ENCODE measurements around the gene MAMDC4.
A peak's percentile ranks its signal among the peaks of the same experiment; 100 is the strongest.
"Not testable (repeated sequence)": the region's sequence is repeated elsewhere in the genome, so short reads cannot be mapped to it uniquely, and the experiment has no call there.

MAMDC4 gene

DNA sequence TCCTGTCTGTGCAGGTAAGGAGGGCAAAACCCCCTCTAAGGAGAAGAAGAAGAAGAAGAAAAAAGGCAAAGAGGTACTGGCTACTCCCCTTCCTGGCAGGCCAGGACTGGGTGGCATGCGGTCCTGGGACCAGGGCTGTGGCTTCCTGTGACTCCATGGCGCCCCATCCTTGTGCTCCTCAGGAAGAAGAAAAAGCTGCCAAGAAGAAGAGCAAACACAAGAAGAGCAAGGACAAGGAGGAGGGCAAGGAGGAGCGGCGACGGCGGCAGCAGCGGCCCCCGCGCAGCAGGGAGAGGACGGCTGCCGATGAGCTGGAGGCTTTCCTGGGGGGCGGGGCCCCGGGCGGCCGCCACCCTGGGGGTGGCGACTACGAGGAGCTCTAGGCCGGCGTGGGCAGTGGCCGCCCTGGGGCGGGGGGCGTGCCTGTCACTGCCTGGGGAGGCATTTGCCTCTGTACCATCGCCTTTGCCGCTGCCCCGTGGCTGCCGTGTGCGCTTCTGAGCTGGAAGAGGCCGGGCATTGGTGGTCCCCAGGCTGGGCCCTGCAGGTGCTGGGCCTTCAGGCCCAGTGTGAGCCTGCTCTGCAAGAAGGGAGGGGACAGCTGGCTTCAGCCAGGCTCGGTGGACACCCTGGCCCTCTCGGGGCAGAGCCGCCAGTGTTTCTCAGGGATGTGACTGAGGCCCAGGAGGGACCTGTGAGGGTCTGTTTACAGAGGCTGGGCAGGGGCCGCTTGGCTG lies 11.8 kb upstream of the MAMDC4 start:
- Mint-ChIP-seq H3K4me1 (ENCODE audit: low read depth) (peaks cover 36% of the 10 kb centered on the region), H3K4me3 (no peak overlapping the region), H3K27ac (no peak overlapping the region), H3K9me3 (no peaks in the 10 kb centered on the region), H3K36me3 (ENCODE audit: low read depth) (peaks cover 61% of the 10 kb centered on the region), H3K27me3 (peaks cover 22% of the 10 kb centered on the region)
- intact Hi-C loops (cut with micrococcal nuclease), result no loop called here

DNA sequence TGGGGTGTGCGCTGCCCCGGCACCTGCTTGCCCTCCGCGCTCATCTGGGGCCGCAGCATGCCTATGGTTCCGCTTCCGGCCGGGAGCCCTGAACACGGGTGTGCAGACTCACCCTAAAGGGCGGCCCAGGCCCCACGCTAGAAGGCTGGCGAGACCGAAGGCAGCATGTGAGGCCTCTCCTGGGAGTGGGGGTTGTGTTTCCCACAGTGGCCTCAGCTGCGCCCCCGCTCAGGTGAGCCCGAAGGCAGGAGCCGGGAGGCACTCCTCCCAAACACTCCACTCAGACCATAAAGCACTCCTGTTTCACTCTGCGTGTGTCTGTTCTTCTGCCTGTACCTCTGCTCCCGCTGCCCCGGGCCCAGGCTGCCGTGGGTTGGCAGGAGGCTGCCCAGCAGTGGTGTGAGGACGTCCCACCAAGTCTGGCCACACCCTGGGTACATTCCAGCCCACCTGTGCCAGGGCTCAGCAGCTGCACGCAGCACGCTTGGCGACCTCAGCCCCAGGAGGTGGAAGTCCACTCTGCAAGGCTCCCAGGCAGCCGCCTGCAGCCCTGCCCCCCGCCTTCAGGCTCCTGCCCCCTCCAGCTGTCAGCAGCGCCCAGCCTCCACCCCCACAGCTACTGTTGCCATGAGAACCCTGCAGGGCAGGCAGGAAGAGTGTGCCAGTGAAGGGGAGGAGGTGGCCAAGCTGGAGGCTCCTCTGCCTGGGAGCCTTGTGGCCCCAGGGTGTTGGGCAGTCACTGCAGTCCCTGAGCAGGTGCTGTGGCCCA lies 11.1 kb upstream of the MAMDC4 start:
- peaks cover 36% of the 10 kb centered on the region for H3K4me1 Mint-ChIP-seq (ENCODE audit: low read depth)
- no peaks in the 10 kb centered on the region for H3K9me3 Mint-ChIP-seq
- peaks cover 28% of the 10 kb centered on the region for H3K27me3 Mint-ChIP-seq
- H3K27ac Mint-ChIP-seq, result no peak overlapping the region
- no peak overlapping the region for H3K4me3 Mint-ChIP-seq
- intact Hi-C loops (cut with micrococcal nuclease), result no loop called here
- peaks cover 53% of the 10 kb centered on the region for H3K36me3 Mint-ChIP-seq (ENCODE audit: low read depth)

DNA sequence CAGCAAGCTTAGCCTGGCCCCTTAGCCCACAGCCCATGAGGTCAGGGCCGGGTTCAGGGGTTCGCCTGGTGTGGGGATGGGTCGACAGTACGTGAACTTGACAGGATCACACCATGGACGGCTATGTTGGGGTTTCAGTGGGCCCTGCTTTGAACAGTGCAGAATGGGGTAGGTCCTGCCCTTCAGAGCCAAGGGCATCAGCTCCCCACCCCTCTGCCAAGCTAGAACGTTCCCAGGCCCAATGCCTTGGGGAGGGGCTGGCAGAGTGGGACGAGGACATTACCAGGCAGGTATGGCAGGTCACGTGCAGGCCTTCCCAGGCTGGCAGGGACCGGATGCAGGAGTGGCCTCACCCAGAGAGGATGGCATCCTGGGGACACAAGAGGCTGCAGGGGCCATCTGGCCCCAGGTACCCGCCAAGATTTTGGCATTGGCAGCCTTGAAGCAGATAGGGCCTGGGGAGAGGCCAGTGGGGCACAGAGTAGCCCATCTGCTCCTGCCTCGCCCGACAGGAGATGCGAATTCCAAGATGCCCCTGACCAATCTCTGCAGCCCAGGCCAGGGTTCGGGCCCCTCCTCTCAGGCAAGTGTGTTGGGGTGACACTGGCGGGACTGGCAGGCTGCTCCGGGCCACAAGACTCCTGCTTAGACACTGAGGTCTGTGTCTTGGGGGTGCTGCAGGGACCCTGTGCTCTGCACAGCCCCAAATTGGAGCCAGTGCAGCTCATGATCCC lies 10.3 kb upstream of the MAMDC4 start:
- H3K9me3 Mint-ChIP-seq; H3K27ac Mint-ChIP-seq; intact Hi-C loops (cut with micrococcal nuclease): not testable (repeated sequence)
- H3K4me1 Mint-ChIP-seq (ENCODE audit: low read depth), result peaks cover 41% of the 10 kb centered on the region
- H3K4me3 Mint-ChIP-seq, result peak overlapping the region; percentile 78
- peaks cover 33% of the 10 kb centered on the region for H3K27me3 Mint-ChIP-seq
- H3K36me3 Mint-ChIP-seq (ENCODE audit: low read depth), result peaks cover 51% of the 10 kb centered on the region

DNA sequence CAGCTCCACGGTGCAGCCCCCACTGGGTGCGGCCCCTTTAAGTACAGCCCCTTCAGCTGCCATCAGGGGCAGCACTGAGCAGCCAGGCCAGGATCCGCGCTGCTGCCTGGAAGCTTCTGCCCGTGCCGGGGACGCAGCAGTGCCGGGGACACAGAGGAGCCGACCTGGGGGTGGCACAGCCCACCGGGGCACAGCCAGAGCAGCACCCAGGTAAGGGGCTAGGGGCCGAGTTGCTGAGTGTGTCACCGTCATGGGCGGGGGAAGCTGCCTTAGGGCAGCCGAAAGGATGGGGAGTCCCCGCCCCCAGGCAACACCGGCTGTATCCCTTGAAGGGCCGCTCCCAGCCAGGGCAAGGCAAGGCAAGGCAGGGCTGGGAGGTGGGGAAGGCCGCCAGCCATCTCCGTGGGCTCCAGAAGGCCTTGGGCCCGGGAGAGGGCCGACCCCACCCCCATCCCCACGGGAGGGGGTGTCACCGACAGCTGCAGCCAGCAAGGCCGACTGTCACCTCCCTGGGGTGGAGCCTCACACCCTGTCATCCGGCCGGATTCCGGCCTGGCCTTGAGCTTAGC lies 9.7 kb upstream of the MAMDC4 start, which contains the start of gene AJM1:
Gene AJM1, plus strand, starts transcription at position 99 of the 569 bp plus-strand sequence. CDS start 1,937 bp downstream, outside the sequence.
- Mint-ChIP-seq H3K4me3 (peak within 1 kb of the TSS; percentile 78), H3K4me1 (ENCODE audit: low read depth) (peaks cover 48% of the 10 kb centered on the region), H3K27me3 (peaks cover 37% of the 10 kb centered on the region), H3K36me3 (ENCODE audit: low read depth) (peaks cover 46% of the 10 kb centered on the region)
- intact Hi-C loops (cut with micrococcal nuclease); H3K27ac Mint-ChIP-seq; H3K9me3 Mint-ChIP-seq: not testable (repeated sequence)

- H3K27ac Mint-ChIP-seq; intact Hi-C loops (cut with micrococcal nuclease); H3K9me3 Mint-ChIP-seq: not testable (repeated sequence)
- Mint-ChIP-seq H3K4me1 (ENCODE audit: low read depth) (peaks cover 54% of the 10 kb centered on the region), H3K27me3 (peaks cover 39% of the 10 kb centered on the region), H3K36me3 (ENCODE audit: low read depth) (peaks cover 46% of the 10 kb centered on the region), H3K4me3 (peak overlapping the region; percentile 52)
These were observed 8.9 kb upstream of the MAMDC4 start for GRCh38 chr9:136843159-136843800.

- Mint-ChIP-seq H3K4me3 (peak overlapping the region; percentile 52), H3K27me3 (peaks cover 39% of the 10 kb centered on the region), H3K36me3 (ENCODE audit: low read depth) (peaks cover 46% of the 10 kb centered on the region), H3K4me1 (ENCODE audit: low read depth) (peaks cover 54% of the 10 kb centered on the region)
- intact Hi-C loops (cut with micrococcal nuclease); H3K27ac Mint-ChIP-seq; H3K9me3 Mint-ChIP-seq: not testable (repeated sequence)
These were observed 8.1 kb upstream of the MAMDC4 start for GRCh38 chr9:136843801-136844740.

DNA sequence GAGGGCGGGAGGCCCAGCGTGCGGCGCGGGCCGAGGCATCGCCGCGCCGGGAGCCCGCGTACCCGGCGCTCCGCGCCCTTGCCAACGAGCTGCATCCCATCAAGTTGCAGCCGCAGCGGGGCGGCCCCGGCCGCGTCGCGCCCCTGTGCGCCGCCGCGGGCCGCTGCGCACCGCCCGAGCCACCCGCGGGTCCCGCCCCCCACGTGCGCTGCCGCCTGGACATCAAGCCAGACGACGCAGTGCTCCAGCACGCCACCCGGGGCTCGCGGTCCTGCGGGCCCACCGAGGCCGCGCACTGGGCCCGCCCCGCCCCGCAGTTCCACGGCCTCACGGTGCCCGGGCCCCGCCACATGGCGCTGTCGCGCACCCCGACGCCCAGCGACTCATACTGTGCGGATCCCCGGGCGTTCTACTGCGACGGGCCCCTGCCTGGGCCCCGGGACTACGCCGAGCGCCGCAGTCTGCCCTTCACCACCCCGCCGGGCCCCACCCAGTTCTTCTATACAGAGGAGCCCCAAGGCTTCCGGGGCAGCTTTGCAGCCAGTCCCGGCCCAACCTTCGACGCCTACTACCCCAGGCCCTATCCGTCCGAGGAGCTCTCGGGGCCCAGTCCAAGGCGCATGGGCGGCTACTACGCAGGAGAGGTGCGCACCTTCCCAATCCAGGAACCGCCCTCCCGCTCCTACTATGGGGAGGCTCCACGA lies 7.2 kb upstream of the MAMDC4 start:
- H3K4me3 Mint-ChIP-seq, result no peak overlapping the region
- no peak overlapping the region for H3K27ac Mint-ChIP-seq
- H3K27me3 Mint-ChIP-seq, result peaks cover 39% of the 10 kb centered on the region
- peaks cover 56% of the 10 kb centered on the region for H3K4me1 Mint-ChIP-seq (ENCODE audit: low read depth)
- no peaks in the 10 kb centered on the region for H3K9me3 Mint-ChIP-seq
- intact Hi-C loops (cut with micrococcal nuclease), result loop anchor here (5.0 kb wide), 1 partner anchor 53 kb away; the partner anchor contains the start of gene TMEM141
- peaks cover 46% of the 10 kb centered on the region for H3K36me3 Mint-ChIP-seq (ENCODE audit: low read depth)

DNA sequence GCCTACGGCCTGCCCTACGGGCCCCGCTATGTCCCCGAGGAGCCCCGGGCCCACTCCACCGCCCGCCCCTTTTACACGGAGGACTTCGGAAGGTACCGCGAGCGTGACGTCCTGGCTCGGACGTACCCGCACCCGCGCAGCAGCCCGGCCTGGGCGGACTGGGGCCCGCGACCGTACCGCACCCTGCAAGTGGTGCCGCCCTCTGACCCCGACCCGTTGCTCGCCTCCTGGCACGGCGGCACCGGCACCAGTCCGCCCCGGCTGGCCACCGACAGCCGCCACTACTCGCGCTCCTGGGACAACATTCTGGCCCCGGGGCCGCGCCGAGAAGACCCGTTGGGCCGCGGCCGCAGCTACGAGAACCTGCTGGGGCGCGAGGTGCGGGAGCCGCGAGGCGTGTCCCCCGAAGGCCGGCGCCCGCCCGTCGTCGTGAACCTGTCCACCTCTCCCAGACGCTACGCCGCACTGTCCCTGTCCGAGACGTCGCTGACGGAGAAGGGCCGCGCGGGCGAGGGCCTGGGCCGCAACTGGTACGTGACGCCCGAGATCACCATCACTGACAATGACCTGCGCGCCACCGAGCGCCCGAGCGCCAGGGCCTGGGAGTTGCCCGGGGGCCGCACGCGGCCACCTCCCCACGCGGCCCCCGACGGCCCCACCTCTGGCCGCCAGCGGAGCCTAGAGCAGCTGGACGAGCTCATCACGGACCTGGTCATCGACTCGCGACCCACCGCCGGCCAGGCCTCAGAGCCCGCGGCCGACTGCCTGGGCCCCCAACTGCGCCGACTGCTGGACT lies 6.5 kb upstream of the MAMDC4 start:
- Mint-ChIP-seq H3K4me1 (ENCODE audit: low read depth) (peaks cover 54% of the 10 kb centered on the region), H3K36me3 (ENCODE audit: low read depth) (peaks cover 46% of the 10 kb centered on the region), H3K27me3 (peaks cover 39% of the 10 kb centered on the region), H3K4me3 (no peak overlapping the region), H3K9me3 (no peaks in the 10 kb centered on the region), H3K27ac (peak overlapping the region; percentile 60)
- intact Hi-C loops (cut with micrococcal nuclease), result loop anchor here (5.0 kb wide), 1 partner anchor 53 kb away; the partner anchor contains the start of gene TMEM141

- Mint-ChIP-seq H3K27ac (peak overlapping the region; percentile 94), H3K4me3 (peak overlapping the region; percentile 97), H3K9me3 (no peaks in the 10 kb centered on the region), H3K4me1 (ENCODE audit: low read depth) (peaks cover 55% of the 10 kb centered on the region), H3K36me3 (ENCODE audit: low read depth) (peaks cover 48% of the 10 kb centered on the region), H3K27me3 (peaks cover 39% of the 10 kb centered on the region)
- intact Hi-C loops (cut with micrococcal nuclease), result loop anchor here (1.0 to 5.0 kb wide), 3 partner anchors 20 to 98 kb away; partner anchors contain the start of genes EDF1, FBXW5 and TMEM141
These were observed 5.6 kb upstream of the MAMDC4 start for GRCh38 chr9:136846376-136847087.

DNA sequence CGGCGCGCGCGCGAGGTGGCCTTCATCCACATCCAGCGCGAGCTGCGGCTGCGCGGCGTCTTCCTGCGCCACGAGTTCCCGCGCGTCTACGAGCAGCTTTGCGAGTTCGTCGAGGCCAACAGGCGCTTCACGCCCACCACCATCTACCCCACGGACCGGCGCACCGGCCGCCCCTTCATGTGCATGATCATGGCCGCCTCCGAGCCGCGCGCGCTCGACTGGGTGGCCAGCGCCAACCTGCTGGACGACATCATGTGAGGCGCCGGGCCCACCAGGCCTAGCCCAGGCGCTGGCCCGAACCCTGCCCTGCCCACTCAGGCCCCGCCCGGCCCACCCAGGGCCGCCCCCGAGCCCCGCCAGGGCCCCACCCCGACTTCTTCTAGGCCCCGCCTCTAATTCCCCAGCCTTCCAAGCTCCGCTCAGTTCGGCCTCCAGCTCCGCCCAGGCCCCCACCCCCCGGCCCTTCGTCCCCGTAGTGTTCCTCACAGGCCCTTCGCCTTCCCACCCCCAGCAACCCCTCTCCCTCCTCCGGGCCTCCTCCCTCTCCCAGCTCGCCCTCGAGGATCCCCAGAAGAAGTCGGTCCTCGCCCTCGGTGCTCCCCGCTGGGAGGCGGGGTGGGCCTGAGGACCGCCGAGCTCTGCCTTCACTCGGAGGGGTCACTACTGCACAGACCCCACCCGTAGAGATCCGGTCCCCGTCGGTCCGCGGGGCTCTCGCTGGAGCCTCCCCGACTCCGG lies 4.9 kb upstream of the MAMDC4 start:
- H3K9me3 Mint-ChIP-seq, result no peaks in the 10 kb centered on the region
- H3K27ac Mint-ChIP-seq, result peak overlapping the region; percentile 94
- peaks cover 36% of the 10 kb centered on the region for H3K27me3 Mint-ChIP-seq
- H3K36me3 Mint-ChIP-seq (ENCODE audit: low read depth), result peaks cover 55% of the 10 kb centered on the region
- peak overlapping the region; percentile 97 for H3K4me3 Mint-ChIP-seq
- H3K4me1 Mint-ChIP-seq (ENCODE audit: low read depth), result peaks cover 48% of the 10 kb centered on the region
- intact Hi-C loops (cut with micrococcal nuclease), result loop anchor here (1.0 to 5.0 kb wide), 3 partner anchors 19 to 97 kb away; partner anchors contain the start of genes EDF1, FBXW5 and TMEM141

Measured in dendritic cell treated with granulocyte-macrophage colony-stimulating factor and Interleukin-4, amounts not matched to agents 40 ng/mL and 50 ng/mL, for 4 days (primary cell).